HG03432 (cell line): Measurements from ENCODE around the gene JOSD2.

ENCODE experiments used
- ATAC-seq: cut with Tn5 transposase; IDR thresholded peaks from one replicate; pipeline ENCODE4 v1.9.1; 2021; ENCODE audit warnings: mild to moderate bottlenecking, moderate library complexity; ENCODE audit not compliant: unreplicated experiment

Gene JOSD2

DNA sequence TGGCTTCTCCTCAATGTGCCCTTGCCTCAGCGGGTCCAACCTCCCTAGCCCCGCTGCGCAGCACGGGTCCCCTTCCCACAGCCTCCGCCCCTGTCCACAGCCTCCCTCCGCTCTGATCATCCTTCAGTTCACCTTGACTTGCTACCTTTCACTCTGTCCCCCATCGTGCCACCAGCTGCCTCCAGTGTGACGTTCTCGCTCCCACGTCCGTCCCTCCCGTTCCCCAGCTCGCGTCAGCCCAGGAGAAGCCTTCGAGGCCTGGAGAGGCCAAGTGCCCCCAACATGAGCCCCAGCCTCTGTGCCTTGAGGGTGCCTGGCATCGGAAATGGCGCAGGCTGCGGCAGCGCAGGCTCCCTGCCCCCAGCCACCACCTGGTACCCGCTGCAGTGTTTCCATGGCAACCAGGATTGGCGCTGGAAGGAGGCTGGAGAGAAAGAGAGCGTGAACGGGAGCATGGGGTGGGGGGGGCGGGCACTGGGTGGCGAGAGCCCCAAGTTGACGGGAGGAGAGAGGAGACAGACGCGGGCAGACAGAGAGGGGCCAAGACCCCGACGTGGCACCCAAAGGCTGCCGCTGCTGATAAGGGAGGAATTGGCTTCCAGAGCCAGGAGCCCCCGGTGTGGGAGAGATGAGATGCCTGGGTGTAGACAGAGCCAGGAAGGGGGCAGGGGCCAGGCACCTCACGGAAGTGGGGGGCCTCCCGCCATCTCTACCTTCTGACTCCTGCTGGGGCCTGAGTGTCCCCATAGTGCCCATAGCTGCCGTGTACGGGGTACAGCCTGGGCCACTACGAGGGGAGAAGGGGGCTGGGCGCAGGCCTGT is 3.6 kb upstream of the JOSD2 start:
- no peak for ATAC-seq

DNA sequence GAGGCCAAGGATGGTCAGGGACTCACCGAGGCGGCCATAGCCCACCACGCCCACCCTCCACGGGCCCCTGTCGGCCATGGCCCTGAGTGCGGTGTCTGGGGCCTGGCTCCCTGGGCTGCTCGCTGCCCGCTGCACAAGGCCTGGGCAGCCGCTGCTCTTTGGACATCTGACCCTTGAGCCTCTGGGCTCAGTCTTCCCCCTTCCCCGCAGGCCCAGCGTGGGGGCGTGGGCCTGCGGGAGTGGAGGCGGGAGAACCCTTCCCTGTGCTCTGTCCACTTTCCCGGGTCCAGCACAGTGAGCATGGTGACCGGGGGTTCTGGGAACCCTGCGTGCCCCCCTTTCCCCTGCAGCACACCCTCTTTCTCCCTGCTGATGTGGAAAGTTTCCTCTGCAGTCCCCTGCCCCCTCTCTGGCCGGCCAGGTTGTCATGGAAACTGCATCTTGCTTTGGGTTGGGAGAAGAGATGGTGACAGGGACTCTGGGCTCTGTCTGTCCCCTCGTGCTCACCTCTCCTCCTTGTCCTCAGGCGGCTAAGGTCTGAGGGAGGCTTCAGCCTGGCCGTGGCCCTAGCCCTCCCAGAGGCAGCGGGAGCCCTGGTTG is 2.9 kb upstream of the JOSD2 start, which contains the start of gene ASPDH:
Gene ASPDH, minus strand, starts transcription at position 168 of the 600 bp plus-strand sequence. Its CDS starts 90 bp downstream, at position 78.
- ATAC-seq, result no peak

DNA sequence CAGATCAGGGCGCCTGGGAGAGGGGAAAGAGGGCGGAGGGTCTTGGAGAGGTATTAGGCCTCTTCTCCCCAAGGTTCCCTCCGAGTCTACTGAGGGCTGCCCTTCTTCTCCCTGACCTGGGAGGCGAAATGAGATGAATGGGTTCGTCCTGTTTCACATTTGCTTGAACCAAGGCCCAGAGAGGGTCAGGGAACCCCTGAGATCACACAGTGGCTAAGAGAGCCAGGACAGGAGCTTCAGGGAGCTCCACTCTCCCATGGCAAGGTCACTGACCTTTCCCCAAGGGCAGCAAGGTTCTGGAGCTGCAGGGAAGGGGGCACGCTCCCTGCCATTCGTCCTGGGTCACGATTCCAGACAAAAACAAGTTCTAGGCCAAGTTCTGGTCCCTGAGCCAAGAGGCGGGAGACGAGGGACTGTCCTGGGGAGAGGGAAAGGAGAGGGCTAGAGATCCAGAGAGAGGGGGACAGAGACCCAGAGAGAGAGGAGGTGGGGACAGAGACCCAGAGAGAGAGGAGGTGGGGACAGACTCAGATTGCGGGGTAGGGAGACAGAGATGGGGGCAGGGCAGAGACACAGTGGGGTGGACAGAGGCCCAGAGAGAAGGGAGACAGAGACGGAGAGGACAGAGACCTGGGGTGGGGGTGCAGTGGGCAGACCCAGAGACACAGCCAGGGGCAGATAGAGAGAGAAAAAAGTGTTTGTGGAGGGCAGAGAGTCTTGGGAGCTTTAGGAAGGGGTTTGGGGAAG is 2.2 kb upstream of the JOSD2 start:
- ATAC-seq, result no peak

DNA sequence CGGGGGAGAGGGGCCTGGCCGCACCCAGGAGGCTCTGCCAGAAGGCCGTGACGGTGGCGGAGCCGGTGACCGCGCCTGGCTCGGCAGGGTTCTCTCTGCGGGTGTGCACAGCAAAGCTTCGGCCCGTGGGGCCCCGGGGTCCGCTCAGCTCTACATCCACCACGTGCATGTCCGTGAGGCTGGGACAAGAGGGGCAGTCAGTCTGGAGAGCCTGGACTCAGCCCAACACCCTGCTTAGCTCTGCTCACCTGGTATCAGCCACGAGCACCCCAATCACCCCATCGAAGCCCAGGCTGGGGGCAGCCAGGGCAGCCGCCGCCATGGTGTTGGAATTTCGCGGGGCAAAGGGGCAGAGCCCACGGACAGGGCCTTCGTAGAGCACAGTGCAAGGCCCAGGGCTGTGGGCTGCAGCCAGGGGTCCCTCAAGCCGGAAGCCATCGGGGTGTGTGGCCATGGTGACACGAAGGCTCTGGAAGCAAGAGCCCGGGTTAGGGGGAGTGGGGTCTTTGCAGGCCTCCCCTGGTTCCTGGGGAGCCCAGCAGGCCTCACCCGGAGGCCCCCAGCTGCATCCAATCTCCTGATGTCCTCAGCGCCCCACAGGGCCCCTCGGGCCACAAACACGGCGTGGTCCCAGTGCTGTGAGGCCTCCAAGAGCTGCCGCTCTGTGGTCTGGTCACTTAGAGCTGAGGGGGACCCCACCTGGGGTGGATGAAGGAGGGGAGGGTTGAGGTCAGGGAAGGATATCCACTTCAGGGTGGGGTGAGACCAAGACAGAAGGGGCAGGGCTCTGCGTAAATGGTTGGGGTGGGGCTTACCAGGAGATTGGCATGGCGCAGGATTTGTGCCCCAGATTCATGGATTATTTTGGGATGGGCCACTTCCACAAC is 1.4 kb upstream of the JOSD2 start:
- ATAC-seq, result no peak

DNA sequence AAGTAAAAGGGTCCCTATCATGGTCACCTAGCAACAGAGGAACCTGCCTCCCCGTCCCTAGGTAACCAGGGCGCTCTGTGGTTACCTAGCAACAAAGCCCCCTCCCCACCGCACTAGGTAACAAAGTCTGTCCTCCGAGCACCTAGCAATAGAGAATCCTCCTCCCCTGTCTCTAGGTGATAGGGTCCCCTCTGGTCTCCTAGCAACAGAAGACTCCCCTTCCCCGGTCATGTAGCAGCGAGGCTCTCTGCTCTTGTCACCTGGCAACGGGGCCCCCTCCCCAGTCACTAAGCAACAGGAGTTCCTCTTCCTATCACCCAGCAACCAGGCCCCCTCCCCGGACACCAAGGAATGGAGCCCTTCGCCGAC is 307 bp downstream of the JOSD2 start:
- no peak for ATAC-seq

DNA sequence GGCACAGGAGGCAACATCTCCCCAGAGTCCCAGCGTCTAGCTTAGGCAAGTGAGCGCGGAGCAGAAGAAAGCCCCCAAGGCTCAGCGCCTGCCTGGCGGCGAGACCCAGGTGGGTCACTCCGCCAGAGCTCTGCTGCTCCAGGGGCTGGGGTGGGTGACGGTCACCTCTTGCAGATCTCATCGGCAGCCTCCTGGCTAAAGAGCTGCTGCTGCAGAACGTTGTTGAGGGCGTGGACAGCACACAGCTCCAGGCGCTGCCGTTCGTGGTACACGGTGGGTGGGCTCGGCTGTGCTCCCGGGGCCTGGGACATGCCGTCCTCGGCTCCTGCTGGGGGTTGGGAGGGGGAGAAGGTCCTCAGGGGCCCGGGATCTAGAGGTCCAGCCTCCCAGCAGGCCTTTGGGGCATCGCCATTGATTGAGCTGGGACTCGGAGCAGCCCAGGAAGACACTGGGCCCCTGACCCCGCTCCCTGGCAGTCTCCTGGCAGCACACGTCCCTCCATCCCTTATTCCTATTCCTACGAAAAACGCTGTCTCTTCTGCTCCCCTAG is 795 bp downstream of the JOSD2 start:
- ATAC-seq, result no peak

DNA sequence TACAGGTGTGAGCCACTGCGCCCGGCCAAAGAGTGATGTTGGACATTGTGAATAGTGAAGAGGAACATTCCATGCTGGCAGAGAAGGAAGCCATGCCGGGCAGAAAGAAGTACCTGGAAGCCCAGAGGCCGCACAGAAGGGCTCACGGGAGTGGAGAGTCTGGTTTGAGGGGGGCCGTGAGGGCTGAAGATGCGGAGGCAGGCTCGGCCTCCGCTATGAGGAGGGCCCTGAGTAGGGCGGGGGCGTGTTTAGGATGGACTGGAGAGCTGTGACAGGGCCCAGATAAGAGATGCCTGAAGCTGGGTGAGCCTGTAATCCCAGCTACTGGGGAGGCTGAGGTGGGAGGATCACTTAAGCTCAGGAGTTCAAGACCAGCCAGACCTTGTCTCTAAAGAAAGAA is 1.6 kb downstream of the JOSD2 start:
- no peak for ATAC-seq

DNA sequence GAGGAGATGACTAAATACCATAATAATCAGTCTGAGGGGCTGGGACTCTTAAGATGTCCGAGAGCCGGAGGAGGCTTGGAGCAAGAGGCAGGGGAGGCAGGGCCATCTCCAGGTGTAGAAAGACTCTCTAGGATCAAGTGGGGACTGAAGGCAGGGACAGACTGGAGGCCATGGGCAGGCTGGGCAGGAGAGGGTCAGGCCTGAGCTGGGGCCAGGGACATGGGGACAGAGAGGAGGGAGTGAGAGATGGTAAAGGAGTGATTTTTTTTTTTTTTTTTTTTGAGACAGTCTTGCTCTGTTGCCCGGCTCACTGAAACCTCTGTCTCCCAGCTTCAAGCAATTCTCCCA is 2.2 kb downstream of the JOSD2 start:
- no peak for ATAC-seq

DNA sequence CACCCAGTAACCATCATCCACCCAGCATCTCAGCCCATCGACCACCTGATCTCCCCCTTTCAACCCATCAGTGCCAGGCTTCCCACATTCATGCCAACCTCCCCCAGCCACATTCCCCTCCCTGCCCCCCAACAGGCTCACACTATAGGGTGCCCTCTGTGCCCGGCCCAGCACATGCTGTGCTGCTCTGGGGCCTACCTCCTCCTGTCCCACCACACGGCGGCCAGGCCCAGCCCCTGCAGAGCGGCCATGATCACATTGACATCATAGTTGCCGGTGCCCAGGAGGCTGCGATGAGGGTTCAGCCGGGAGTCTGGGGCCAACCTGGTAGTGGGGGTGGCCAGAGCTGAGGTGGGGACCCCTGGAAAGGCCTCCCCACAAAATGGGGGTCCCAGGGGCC is 3.6 kb downstream of the JOSD2 start:
- no peak for ATAC-seq

DNA sequence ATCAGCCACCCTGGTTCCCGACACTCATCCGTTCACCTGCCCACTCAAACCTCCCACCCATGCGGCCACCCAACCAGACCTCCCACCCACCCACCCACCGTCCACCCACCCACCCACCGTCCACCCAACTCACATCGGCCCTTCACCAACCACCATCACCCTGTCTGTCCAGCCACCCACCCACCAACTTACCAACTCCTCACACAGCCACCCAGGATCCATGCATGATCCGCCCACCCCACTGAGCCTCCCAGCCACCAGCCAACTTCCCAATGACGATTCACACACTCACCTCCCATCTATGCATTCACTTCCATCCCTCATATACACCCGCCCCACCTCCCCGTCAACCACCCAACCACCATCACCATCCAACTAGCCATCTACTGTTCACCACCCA is 4.3 kb downstream of the JOSD2 start:
- no peak for ATAC-seq

DNA sequence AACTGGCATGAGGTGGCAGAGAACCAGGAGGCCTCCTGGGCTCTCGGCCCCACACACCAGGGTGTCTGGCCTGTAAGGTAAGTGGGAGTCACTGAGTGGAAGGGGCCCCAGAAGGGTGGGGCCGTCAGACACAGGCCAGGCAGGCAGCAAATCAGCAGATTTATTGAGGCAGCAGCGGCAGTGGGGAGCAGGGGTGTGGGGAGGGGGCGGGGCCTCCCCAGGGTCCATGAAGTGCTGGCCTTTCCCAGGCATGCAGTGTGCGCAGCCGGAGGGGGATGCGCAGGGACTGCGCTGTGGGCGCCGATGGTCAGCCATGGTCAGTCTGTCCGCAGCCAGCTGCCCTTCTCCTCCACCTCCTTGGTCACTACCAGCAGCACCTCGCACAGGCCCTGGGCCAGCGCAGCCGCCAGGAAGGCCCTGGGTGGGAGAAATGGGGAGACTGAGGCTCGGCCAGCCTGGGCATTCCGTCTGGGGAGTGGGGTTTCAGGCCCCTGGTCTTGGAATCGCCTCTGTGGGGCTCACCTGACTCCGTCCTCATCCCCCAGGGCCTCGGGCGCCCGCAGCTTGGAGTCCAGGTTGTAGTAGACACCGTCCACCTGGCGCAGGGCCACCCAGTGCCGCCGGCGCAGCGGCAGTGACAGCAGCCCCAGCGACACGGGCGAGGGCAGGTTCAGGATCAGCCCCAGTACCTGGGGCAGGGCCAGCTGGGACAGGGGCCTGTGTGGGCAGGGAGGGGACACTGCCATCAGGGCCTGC is 5.0 kb downstream of the JOSD2 start:
- ATAC-seq, result no peak

DNA sequence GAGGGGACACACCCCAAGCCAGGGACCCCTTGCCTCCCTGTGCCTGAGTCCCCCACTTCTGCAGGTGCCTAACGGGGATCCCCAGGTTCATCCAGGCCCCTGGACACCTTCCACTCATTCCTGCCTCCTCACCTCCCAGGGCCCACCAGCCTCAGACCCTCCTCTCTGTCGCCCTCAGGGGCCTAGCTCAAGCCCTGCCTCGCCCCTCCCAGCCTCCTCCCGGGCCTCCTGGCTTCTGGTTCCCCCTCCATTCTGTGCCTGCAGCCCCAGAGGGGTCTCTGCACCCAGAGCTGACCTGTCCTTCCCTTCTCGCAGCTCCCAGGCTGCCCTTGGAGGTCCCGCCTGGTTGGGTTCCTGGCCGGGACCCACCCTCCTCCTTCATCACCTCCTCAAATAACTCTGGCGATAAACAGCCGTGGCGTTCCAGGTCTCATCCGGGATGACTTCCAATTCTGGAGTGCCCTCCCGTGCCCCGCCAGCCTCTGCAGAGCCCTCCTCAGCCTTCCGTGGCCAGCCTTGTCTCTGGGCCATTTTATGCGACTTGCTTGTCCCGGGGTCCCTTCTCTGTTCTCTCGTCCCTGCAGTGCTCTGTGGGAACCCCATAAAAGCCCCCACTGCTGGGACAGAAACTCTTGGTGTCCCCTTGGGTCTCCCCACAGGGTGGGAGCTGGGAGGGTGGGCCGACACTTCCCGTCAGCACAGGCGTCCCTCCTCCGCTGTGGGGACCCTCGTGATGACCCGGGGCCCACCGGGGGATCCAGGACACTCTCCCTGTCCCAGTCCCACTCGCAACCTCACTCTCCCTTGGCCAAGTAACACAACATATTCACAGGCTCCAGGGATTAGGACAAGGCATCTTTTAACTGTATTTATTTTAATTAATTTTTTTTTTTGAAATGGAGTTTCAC is 9.2 kb downstream of the JOSD2 start:
- ATAC-seq, result no peak

DNA sequence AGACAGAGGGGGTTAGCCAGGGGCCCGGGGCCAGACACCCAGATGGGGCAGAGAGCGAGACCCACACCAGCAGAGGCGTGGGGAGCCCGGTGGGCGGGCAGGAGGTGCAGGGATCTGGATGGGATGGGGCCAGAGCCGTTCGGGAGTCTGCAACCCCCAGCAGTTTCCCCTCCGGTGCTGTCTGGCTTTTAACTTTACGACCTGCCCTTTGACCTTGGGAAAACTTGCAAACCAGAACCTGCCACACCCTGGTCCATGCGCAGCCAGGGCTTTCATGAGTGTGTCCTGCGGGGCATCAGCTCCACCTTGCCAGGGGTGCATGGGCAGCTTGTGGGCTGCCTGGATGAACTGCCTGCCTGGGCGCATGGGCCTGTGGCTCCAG is 9.8 kb downstream of the JOSD2 start:
- no peak for ATAC-seq

DNA sequence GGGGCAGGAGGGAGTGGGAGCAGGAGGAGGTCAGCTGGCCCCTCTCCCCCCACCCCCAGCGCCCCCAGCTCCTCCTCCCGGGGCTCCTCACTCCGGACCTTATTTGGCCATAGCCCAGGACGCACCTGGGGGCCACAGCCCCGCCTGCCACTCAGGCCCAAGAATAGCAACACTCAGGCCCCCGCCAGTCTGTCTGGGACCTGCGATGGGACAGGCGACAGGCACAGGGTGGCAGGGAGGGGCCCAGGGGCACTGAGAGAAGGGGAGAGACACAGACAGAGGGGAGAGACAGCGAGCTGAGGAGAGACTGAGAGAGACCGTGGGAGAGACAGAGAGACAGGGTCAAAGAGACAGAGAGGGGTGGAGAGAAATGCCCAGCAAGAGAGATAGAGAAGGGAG is 10.2 kb downstream of the JOSD2 start:
- ATAC-seq, result no peak

DNA sequence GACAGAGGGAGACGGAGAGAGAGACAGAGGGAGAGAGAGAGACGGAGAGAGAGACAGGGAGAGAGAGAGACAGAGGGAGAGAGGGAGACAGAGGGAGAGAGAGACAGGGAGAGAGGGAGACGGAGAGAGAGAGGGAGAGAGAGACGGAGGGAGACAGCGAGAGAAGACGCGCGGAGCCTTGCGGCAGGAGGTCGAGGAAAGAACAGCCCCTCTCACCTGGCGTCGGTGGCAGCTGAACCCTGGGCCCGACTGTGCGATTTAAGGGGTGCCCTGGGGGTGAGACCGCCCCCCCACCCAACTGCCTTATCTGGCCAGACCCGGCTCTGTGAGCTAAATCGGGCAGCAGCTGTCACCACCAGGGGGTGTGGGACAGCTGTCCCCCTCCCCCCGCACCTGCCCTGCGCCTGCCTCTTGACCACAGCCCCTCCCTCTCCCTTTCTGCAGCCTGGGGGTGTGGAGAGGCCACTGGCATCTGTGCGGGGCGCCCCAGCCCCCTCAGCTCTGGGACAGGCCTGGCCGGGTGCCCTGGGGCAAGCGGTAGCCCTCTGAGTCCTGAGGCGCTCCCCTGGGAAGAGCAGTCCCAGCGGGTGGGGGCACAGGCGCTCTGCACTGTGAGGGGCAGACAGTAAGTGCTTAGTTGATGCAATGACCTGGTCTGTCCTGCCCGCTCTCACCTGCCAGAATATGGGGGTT is 10.8 kb downstream of the JOSD2 start:
- no peak for ATAC-seq

DNA sequence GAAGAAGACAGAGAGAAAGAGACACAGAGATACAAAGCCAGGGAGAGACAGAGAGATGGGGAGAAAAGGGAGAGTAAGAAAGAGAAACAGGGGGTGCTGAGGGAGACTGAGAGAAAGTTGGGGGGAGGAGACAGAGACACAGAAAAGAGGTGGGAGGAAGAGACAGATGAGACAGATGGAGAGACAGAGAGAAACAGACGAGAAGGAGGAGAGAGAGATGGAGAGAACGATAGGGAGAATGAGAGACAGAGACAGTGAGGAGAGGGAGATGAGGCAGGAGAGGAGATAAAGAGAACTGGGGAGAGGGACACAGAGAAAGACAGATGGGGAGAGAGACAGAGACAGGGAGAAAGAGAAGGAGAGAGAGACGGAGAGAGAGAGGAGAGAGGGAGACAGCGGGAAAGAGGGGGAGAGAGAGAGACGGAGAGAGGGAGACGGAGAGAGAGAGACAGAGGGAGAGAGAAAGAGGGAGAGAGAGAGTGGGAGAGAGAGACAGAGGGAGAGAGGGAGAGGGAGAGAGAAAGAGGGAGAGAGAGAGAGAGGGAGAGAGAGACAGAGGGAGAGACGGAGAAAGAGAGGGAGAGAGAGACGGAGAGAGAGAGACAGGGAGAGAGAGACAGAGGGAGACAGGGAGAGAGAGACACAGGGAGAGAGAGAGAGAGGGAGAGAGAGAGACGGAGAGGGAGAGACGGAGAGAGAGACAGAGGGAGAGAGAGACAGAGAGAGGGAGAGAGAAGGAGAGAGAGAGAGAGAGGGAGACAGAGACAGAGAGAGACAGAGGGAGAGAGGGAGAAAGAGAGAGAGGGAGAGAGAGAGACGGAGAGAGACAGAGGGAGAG is 12.6 kb downstream of the JOSD2 start:
- ATAC-seq, result no peak

DNA sequence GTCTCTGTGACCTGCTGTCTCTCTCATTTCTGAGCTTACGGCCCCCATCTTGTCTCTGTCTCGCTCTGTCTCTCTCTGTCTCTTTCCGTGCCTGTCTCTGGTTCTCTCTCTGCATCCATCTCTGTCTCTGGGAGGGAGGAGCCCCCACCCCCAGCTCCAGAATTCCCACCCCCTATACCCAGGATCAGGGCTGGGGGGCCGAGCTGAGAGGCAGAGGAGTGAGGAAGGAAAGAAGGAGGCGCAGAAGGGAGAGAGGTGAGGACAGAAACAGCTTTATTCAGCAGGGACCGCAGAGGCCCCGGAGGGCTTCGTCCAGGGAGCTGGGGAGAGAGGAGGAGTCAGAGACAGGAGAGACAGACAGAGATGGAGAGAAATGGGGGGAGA is 14.0 kb downstream of the JOSD2 start:
- ATAC-seq, result no peak
